HepG2 (cell line): ENCODE measurements around the gene MYPN. TPM values are rescaled to one million over a fixed set of nuclear protein-coding genes. Genes with fewer than 3 reads are reported as not detected.

Experiments used
- ATAC-seq: fragments of 200-7000 bp; cut with Tn5 transposase; 3 replicates; pipeline ENCODE4 v1.9.1; 2020; ENCODE audit warnings: mild to moderate bottlenecking, moderate library complexity
- BruUV-seq: library from RNA; stranded (reverse); fragments of 400-500 nt; replicated peaks from 2 replicates; lab custom pipeline; 2021; lab: Mats Ljungman, UMichigan
- CTCF ChIA-PET: fragments of 300-600 bp; formaldehyde crosslinking; extraction: SDS; loops from one replicate; lab custom pipeline; 2021; ENCODE audit warnings: low total read pairs, inconsistent platforms, low intra/inter-chr PET ratio; lab: Yijun Ruan, JAX
- POLR2A ChIA-PET: fragments of 350-600 bp; sonication (Branson Sonifier 250); formaldehyde crosslinking; loops from one replicate; lab custom pipeline; 2020; ENCODE audit warnings: antibody characterized with exemption, inconsistent platforms; lab: Yijun Ruan, JAX
- DNase-seq: peaks from one replicate; pipeline ENCODE4 v3.0.0-alpha.2; 2015; ENCODE audit warnings: low spot score
- FAIRE-seq: peaks from 3 replicates; lab custom pipeline; 2011; peaks lifted over from hg19 to GRCh38; lab: Jason Lieb, UNC
- H2AFZ ChIP-seq: one replicate; pipeline ENCODE4 v1.6.1; 2011; ENCODE audit warnings: low read length, inconsistent platforms
- H3K27ac ChIP-seq: fragments of 300-600 bp; 3 replicates; pipeline ENCODE4 v1.8.0; 2011; ENCODE audit warnings: mixed run types, mild to moderate bottlenecking, mixed read lengths, low read length, inconsistent platforms; ENCODE audit not compliant: insufficient read depth; ENCODE audit errors: extremely low read length
- H3K27me3 ChIP-seq, 2 experiments: fragments of 200-600 bp in 1 of 2; 2 replicates in 1 of 2; 3 replicates in 1 of 2; pipeline versions ENCODE4 v1.6.0 to v1.8.0; 2011; ENCODE audit warnings: low read length in 2 of 2, mild to moderate bottlenecking in 2 of 2, moderate library complexity in 2 of 2, inconsistent platforms in 1 of 2; ENCODE audit not compliant: insufficient read depth in 2 of 2, control insufficient read depth in 1 of 2
- H3K36me3 ChIP-seq, 2 experiments: fragments of 200-600 bp in 1 of 2; replicated peaks in 1 of 2; 2 replicates in 1 of 2; 3 replicates in 1 of 2; pipeline versions ENCODE4 v1.5.1 to v1.8.0; 2011; ENCODE audit warnings: low read length in 2 of 2, inconsistent platforms in 1 of 2; ENCODE audit not compliant: insufficient read depth in 2 of 2, control insufficient read depth in 1 of 2
- H3K4me1 ChIP-seq: 2 replicates; pipeline ENCODE4 v1.5.1; 2012; ENCODE audit warnings: low read length, inconsistent platforms; ENCODE audit not compliant: insufficient read depth
- H3K4me2 ChIP-seq: 2 replicates; pipeline ENCODE4 v1.6.0; 2011; ENCODE audit warnings: low read depth, low read length, inconsistent platforms
- H3K4me3 ChIP-seq, 3 experiments: fragments of 200-600 bp in 1 of 3; sonication (generic), shearing (Covaris generic) in 1 of 3; replicated peaks in 1 of 3; 2 replicates each; pipeline ENCODE4 v1.5.1; 2011 to 2016; ENCODE audit warnings: low read length in 3 of 3, inconsistent platforms in 2 of 3, low read depth in 2 of 3, mild to moderate bottlenecking in 2 of 3, control low read depth in 1 of 3, mixed read lengths in 1 of 3; ENCODE audit not compliant: insufficient read depth in 1 of 3
- H3K79me2 ChIP-seq: one replicate; pipeline ENCODE4 v1.6.1; 2011; ENCODE audit warnings: low read length, inconsistent platforms; ENCODE audit not compliant: insufficient read depth
- H3K9ac ChIP-seq: 2 replicates; pipeline ENCODE4 v1.6.0; 2011; ENCODE audit warnings: mild to moderate bottlenecking, low read depth, low read length, inconsistent platforms; ENCODE audit not compliant: insufficient read depth
- H3K9me3 ChIP-seq: 2 replicates; pipeline ENCODE4 v1.5.1; 2012; ENCODE audit warnings: mild to moderate bottlenecking, low read length
- H4K20me1 ChIP-seq: 2 replicates; pipeline ENCODE4 v1.6.0; 2011; ENCODE audit warnings: inconsistent platforms, mild to moderate bottlenecking, low read length, moderate library complexity; ENCODE audit not compliant: insufficient read depth
- ATF5 ChIP-seq: sonication (generic); formaldehyde crosslinking; IDR thresholded peaks from 2 replicates; pipeline ENCODE4 v1.4.0; 2020; ENCODE audit warnings: mild to moderate bottlenecking, low read depth, missing genetic modification reagents
- CERS6 ChIP-seq: sonication (generic); formaldehyde crosslinking; IDR thresholded peaks from 2 replicates; pipeline ENCODE4 v1.5.0; 2020; ENCODE audit warnings: missing genetic modification reagents
- CHD4 ChIP-seq: fragments of 200-600 bp; sonication (generic); IDR thresholded peaks from 2 replicates; pipeline ENCODE4 v1.7.0; 2017; ENCODE audit warnings: mild to moderate bottlenecking, low read length, borderline replicate concordance
- GRHL1 ChIP-seq: sonication (generic); formaldehyde crosslinking; conservative IDR thresholded peaks from 2 replicates; pipeline ENCODE4 v1.8.0; 2022; ENCODE audit warnings: missing genetic modification reagents
- GTF3A ChIP-seq: sonication (generic); formaldehyde crosslinking; conservative IDR thresholded peaks from 2 replicates; pipeline ENCODE4 v1.4.0; 2020; ENCODE audit warnings: mild to moderate bottlenecking, missing genetic modification reagents
- KIAA2018 ChIP-seq: sonication (generic); formaldehyde crosslinking; IDR thresholded peaks from 2 replicates; pipeline ENCODE4 v1.5.0; 2020; ENCODE audit warnings: mild to moderate bottlenecking, missing genetic modification reagents, borderline replicate concordance
- ZBTB37 ChIP-seq: sonication (generic); formaldehyde crosslinking; IDR thresholded peaks from 2 replicates; pipeline ENCODE4 v1.4.0; 2020; ENCODE audit warnings: mild to moderate bottlenecking, missing genetic modification reagents
- ZNF569 ChIP-seq: sonication (generic); formaldehyde crosslinking; IDR thresholded peaks from 2 replicates; pipeline ENCODE4 v1.5.0; 2020; ENCODE audit warnings: mild to moderate bottlenecking, missing genetic modification reagents, moderate library complexity, borderline replicate concordance
- WGBS: methylation state at CpG from one replicate; pipeline ENCODE4 v1.1.6; 2017; ENCODE audit warnings: low lambda C conversion rate; 5-methylcytosine and 5-hydroxymethylcytosine counted together
- in situ Hi-C: cut with HindIII; loops from 2 replicates; pipeline ENCODE4 v1.10.0; 2017; ENCODE audit warnings: low pct_unique_long_range_greater_than_20kb; ENCODE audit not compliant: extremely low pct_ligation_motif_present
- intact Hi-C: fragments of 100-400 bp; cut with micrococcal nuclease; formaldehyde crosslinking; loops from one replicate; pipeline ENCODE4 v1.10.0; 2022; ENCODE audit not compliant: unreplicated experiment
- polyA plus RNA-seq, 8 experiments: library from polyadenylated mRNA; depleted of rRNA in 3 of 8; stranded (reverse) in 7 of 8; unstranded in 1 of 8; fragments of >200 nt; fragmentation: Illumina TruSeq in 4 of 8; extraction: Trizol in 4 of 8; gene quantifications; 2 replicates each; pipeline versions ENCODE4 v1.2.1 to v1.2.3, GENCODE V29; 2011 to 2016; ENCODE audit warnings: low read depth in 4 of 8, missing spikeins in 1 of 8, mixed read lengths in 1 of 8; ENCODE audit not compliant: insufficient read depth in 1 of 8
- total RNA-seq, 5 experiments: library from RNA; depleted of rRNA; stranded (reverse); fragments of >200 nt; fragmentation: Illumina TruSeq; extraction: Trizol; gene quantifications; 2 replicates each; pipeline ENCODE4 v1.2.3, GENCODE V29; 2016; ENCODE audit warnings: low read depth in 1 of 5

MYPN gene
- total and polyA plus RNA-seq, 2 of the 13 experiments (the other 11 are each of a cell fraction or from before 2014, with no cell fraction given): not detected

- no peak for TF ChIP-seq GTF3A (CRISPR knock-in tag)
- TF ChIP-seq CHD4: no peak
Observed at GRCh38 chr10:68103261-68103878, 5.9 kb upstream of the MYPN start (continued).

GRCh38 chr10:68103901-68104300 is 5.4 kb upstream of the MYPN start:
- Histone ChIP-seq H3K4me3 (no peak overlapping the region), H3K36me3 (no peaks in the 10 kb centered on the region), H3K9me3 (no peaks in the 10 kb centered on the region), H3K4me2 (no peak overlapping the region), H2AFZ (no peak overlapping the region), H3K27ac (no peak overlapping the region), H3K79me2 (no peaks in the 10 kb centered on the region), H3K27me3 (no peaks in the 10 kb centered on the region), H3K4me1 (no peaks in the 10 kb centered on the region), H3K9ac (no peak overlapping the region), H4K20me1 (no peaks in the 10 kb centered on the region)
- no peak for FAIRE-seq
- no peak for DNase-seq
- no TSS peak for BruUV-seq
- intact Hi-C loops (no loop called here), in situ Hi-C loops (no loop called here)
- ChIA-PET CTCF (no interaction called here), POLR2A (no interaction called here)
- 32% methylated on average over 3 of the region's 3 CpGs for WGBS
- no peak for ATAC-seq
- TF ChIP-seq GRHL1: no peak
- no peak for TF ChIP-seq KIAA2018 (CRISPR knock-in tag)
- TF ChIP-seq ZBTB37 (CRISPR knock-in tag): no peak
- no peak for TF ChIP-seq ATF5
- TF ChIP-seq CERS6 (CRISPR knock-in tag): no peak
- no peak for TF ChIP-seq ZNF569 (CRISPR knock-in tag)
